Measurements from ENCODE around the gene SPEG.

GRCh38 chr2:219446689-219447088 is 12.0 kb downstream of the SPEG start:
- no peak for TF ChIP-seq POLR2A (IDR thresholded peaks at IDR 0.05; ENCODE audit: low read depth, low read length)
- TF ChIP-seq POU2F2 (IDR thresholded peaks at IDR 0.05; ENCODE audit: low read depth, low read length), result no peak
- no peak for TF ChIP-seq POLR2AphosphoS5 (IDR thresholded peaks at IDR 0.05; ENCODE audit: low read depth, low read length)
- TF ChIP-seq SPI1 (IDR thresholded peaks at IDR 0.05; ENCODE audit: low read depth, low read length), result no peak
- no peak for TF ChIP-seq TAF1 (IDR thresholded peaks at IDR 0.05; ENCODE audit: low read depth, low read length)
